Muscle layer of duodenum (tissue), 2 donors: ENCODE data around the gene ENG.

Source experiments
- H3K27ac ChIP-seq: one replicate; pipeline ENCODE4 v1.7.0; 2013; ENCODE audit warnings: mild to moderate bottlenecking, low read length
- H3K27me3 ChIP-seq: one replicate; pipeline ENCODE4 v1.7.0; 2013; ENCODE audit warnings: low read depth, mild to moderate bottlenecking, control low read depth, low read length
- H3K36me3 ChIP-seq, 2 donors: one replicate each; pipeline ENCODE4 v1.7.0; 2013; ENCODE audit warnings: low read length in 2 of 2, control low read depth in 1 of 2, mild to moderate bottlenecking in 1 of 2; ENCODE audit not compliant: insufficient read depth in 2 of 2, control insufficient read depth in 1 of 2
- H3K4me1 ChIP-seq, 2 donors: one replicate each; pipeline ENCODE4 v1.7.0; 2013; ENCODE audit warnings: low read length in 2 of 2, mild to moderate bottlenecking in 2 of 2, control low read depth in 1 of 2, moderate library complexity in 1 of 2; ENCODE audit not compliant: insufficient read depth in 2 of 2, control insufficient read depth in 1 of 2
- H3K4me3 ChIP-seq, 2 donors: one replicate each; pipeline ENCODE4 v1.7.0; 2013; ENCODE audit warnings: low read length in 2 of 2, low read depth in 1 of 2, mild to moderate bottlenecking in 1 of 2
- H3K9me3 ChIP-seq, 2 donors: one replicate each; pipeline ENCODE4 v1.7.0; 2013; ENCODE audit warnings: low read length in 2 of 2, control low read depth in 1 of 2, mild to moderate bottlenecking in 1 of 2; ENCODE audit not compliant: control insufficient read depth in 1 of 2
- donor health status: healthy.

Gene ENG

GRCh38 chr9:127767410-127767809 is 87.0 kb downstream of the ENG start:
- H3K27me3 ChIP-seq: no peaks in the 10 kb centered on the region
- no peaks in the 10 kb centered on the region for H3K36me3 ChIP-seq
- H3K4me1 ChIP-seq: peaks cover 4 to 11% of the 10 kb centered on the region in 2 donors
- H3K4me3 ChIP-seq: no peak overlapping the region
- peak overlapping the region; percentile 57 for H3K27ac ChIP-seq
- no peaks in the 10 kb centered on the region for H3K9me3 ChIP-seq

GRCh38 chr9:127765418-127765817 is 89.0 kb downstream of the ENG start:
- Histone ChIP-seq H3K27ac (no peak overlapping the region), H3K4me1 (peaks cover 3 to 4% of the 10 kb centered on the region in 2 donors), H3K27me3 (no peaks in the 10 kb centered on the region), H3K9me3 (no peaks in the 10 kb centered on the region), H3K4me3 (no peak overlapping the region), H3K36me3 (no peaks in the 10 kb centered on the region)
